ENCODE data around the gene PIP5K1B. TPM values are rescaled to one million over a fixed set of nuclear protein-coding genes. Genes with fewer than 3 reads are reported as not detected.

The PIP5K1B gene
- total RNA-seq, 1 experiment from 2014 or later, result 2.5 TPM

DNA sequence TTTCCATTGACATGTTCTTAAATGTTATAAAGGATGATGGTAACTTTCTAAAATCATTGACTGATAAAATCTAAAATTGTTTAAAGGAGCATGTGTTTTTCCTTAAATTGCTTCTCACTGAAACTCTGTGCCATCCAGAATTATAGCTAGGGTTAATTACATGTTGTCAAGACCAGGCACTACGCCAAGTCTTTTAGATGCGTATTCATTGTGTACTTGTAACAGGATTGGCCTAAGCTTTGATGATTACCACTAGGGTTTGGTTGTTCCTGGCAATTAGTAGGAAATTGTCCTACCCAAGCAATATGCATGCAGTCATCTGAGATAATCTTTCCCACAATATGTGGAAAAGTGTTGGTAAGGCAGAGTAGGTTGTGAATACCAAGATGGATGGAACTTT is 265.1 kb downstream of the PIP5K1B start:
- TF ChIP-seq, protein P1, sequence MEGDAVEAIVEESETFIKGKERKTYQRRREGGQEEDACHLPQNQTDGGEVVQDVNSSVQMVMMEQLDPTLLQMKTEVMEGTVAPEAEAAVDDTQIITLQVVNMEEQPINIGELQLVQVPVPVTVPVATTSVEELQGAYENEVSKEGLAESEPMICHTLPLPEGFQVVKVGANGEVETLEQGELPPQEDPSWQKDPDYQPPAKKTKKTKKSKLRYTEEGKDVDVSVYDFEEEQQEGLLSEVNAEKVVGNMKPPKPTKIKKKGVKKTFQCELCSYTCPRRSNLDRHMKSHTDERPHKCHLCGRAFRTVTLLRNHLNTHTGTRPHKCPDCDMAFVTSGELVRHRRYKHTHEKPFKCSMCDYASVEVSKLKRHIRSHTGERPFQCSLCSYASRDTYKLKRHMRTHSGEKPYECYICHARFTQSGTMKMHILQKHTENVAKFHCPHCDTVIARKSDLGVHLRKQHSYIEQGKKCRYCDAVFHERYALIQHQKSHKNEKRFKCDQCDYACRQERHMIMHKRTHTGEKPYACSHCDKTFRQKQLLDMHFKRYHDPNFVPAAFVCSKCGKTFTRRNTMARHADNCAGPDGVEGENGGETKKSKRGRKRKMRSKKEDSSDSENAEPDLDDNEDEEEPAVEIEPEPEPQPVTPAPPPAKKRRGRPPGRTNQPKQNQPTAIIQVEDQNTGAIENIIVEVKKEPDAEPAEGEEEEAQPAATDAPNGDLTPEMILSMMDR (conservative IDR thresholded peaks at IDR 0.05), result no peak
- H3K4me1 ChIP-seq (ENCODE audit: insufficient read depth, low read length), result no peaks in the 10 kb centered on the region
- WGBS (ENCODE audit: extremely low coverage, insufficient read length, low lambda C conversion rate), result no CpG with 5 or more reads among the region's 2 CpGs
- no peak overlapping the region for H3K4ac ChIP-seq (ENCODE audit: low read depth, low read length)
- H2BK5ac ChIP-seq (ENCODE audit: insufficient read length, low read length), result no peak overlapping the region
- H3K9me3 ChIP-seq (ENCODE audit: control insufficient read depth, low read depth, low read length), result no peaks in the 10 kb centered on the region
- no peak overlapping the region for H3K27ac Mint-ChIP-seq
- no peaks in the 10 kb centered on the region for H3K79me2 ChIP-seq (ENCODE audit: insufficient read depth, low read length)
- H3K18ac ChIP-seq (ENCODE audit: insufficient read length, low read depth, low read length), result no peak overlapping the region
- H2BK20ac ChIP-seq (ENCODE audit: low read depth, low read length, poor library complexity, severe bottlenecking), result no peak overlapping the region
- no peak for DNase-seq
- no peak overlapping the region for H3K14ac ChIP-seq (ENCODE audit: insufficient read depth, low read length)
- H3K4me3 Mint-ChIP-seq, result no peak overlapping the region
- H4K8ac ChIP-seq (replicated peaks; ENCODE audit: insufficient read length, low read depth, low read length), result no peak overlapping the region
- H2BK120ac ChIP-seq (ENCODE audit: low read depth, low read length, poor library complexity, severe bottlenecking), result no peak overlapping the region
- no peak overlapping the region for H4K5ac ChIP-seq (ENCODE audit: insufficient read length, low read depth, low read length)
- H3K27me3 Mint-ChIP-seq (ENCODE audit: low read depth), result no peaks in the 10 kb centered on the region
- H3K23ac ChIP-seq (ENCODE audit: insufficient read length, low read depth, low read length), result no peak overlapping the region
- H2AFZ ChIP-seq (ENCODE audit: low read length), result no peak overlapping the region
- H3K4me1 Mint-ChIP-seq, result no peaks in the 10 kb centered on the region
- H3K36me3 Mint-ChIP-seq (ENCODE audit: insufficient read depth in 1 of 3, low read depth in 3 of 3), result peaks cover 0 to 2% (median 0%) of the 10 kb centered on the region in 3 experiments; a peak in 2 of 7 replicates
- no peak overlapping the region for H3K9ac ChIP-seq (ENCODE audit: extremely low read depth, insufficient read length, low read length)
- H3K27ac ChIP-seq (ENCODE audit: insufficient read length, low read depth, low read length), result no peak overlapping the region
- H4K91ac ChIP-seq (ENCODE audit: insufficient read length, low read depth, low read length), result no peak overlapping the region
- no peak overlapping the region for H3T11ph ChIP-seq (ENCODE audit: low read length)
- no peak overlapping the region for H3K56ac ChIP-seq (ENCODE audit: insufficient read length, low read depth, low read length)
- no peaks in the 10 kb centered on the region for H4K20me1 ChIP-seq (ENCODE audit: control insufficient read depth, insufficient read depth, insufficient read length)
- no peak overlapping the region for H2AK5ac ChIP-seq (ENCODE audit: insufficient read length, low read length)
- H3K79me1 ChIP-seq (ENCODE audit: insufficient read depth, low read depth, low read length, poor library complexity, severe bottlenecking), result no peaks in the 10 kb centered on the region
- no peak overlapping the region for H3K4me2 ChIP-seq (ENCODE audit: insufficient read depth, insufficient read length, low read length)
- H2BK12ac ChIP-seq (ENCODE audit: insufficient read length, low read depth, low read length), result no peak overlapping the region
- H3K23me2 ChIP-seq (ENCODE audit: insufficient read length, low read depth, low read length, poor library complexity, severe bottlenecking), result no peaks in the 10 kb centered on the region
- no peak overlapping the region for H2BK15ac ChIP-seq (ENCODE audit: low read depth, low read length)
- H3K27me3 ChIP-seq (ENCODE audit: insufficient read depth, low read length), result no peaks in the 10 kb centered on the region
- no peaks in the 10 kb centered on the region for H3K9me3 Mint-ChIP-seq
